ENCODE data around the gene PCSK5. TPM values are rescaled to one million over a fixed set of nuclear protein-coding genes. Genes with fewer than 3 reads are reported as not detected.

The PCSK5 gene
- polyA plus RNA-seq, 1 donor from 2014 or later, result 1.7 TPM

GRCh38 chr9:76292658-76293057 lies 402.2 kb downstream of the PCSK5 start:
- no peaks in the 10 kb centered on the region for H3K79me2 ChIP-seq (replicated peaks; ENCODE audit: insufficient read depth, low read length)
- TF ChIP-seq EP300 (conservative IDR thresholded peaks at IDR 0.05; ENCODE audit: poor library complexity, severe bottlenecking) (no peak), RAD21 (conservative IDR thresholded peaks at IDR 0.05) (no peak), SMC3 (conservative IDR thresholded peaks at IDR 0.05; ENCODE audit: poor library complexity) (no peak), EZH2 (IDR thresholded peaks at IDR 0.05; ENCODE audit: borderline replicate concordance, insufficient read depth, low read length, poor library complexity, severe bottlenecking) (no peak), POLR2AphosphoS5 (IDR thresholded peaks at IDR 0.05) (no peak), CTCF (IDR thresholded peaks at IDR 0.05; ENCODE audit: poor library complexity, severe bottlenecking) (no peak), TAF1 (IDR thresholded peaks at IDR 0.05; ENCODE audit: low read depth) (no peak), MXI1 (conservative IDR thresholded peaks at IDR 0.05; ENCODE audit: poor library complexity, severe bottlenecking) (no peak)
- TF ChIP-seq, protein P1, sequence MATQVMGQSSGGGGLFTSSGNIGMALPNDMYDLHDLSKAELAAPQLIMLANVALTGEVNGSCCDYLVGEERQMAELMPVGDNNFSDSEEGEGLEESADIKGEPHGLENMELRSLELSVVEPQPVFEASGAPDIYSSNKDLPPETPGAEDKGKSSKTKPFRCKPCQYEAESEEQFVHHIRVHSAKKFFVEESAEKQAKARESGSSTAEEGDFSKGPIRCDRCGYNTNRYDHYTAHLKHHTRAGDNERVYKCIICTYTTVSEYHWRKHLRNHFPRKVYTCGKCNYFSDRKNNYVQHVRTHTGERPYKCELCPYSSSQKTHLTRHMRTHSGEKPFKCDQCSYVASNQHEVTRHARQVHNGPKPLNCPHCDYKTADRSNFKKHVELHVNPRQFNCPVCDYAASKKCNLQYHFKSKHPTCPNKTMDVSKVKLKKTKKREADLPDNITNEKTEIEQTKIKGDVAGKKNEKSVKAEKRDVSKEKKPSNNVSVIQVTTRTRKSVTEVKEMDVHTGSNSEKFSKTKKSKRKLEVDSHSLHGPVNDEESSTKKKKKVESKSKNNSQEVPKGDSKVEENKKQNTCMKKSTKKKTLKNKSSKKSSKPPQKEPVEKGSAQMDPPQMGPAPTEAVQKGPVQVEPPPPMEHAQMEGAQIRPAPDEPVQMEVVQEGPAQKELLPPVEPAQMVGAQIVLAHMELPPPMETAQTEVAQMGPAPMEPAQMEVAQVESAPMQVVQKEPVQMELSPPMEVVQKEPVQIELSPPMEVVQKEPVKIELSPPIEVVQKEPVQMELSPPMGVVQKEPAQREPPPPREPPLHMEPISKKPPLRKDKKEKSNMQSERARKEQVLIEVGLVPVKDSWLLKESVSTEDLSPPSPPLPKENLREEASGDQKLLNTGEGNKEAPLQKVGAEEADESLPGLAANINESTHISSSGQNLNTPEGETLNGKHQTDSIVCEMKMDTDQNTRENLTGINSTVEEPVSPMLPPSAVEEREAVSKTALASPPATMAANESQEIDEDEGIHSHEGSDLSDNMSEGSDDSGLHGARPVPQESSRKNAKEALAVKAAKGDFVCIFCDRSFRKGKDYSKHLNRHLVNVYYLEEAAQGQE (IDR thresholded peaks at IDR 0.05; ENCODE audit: borderline replicate concordance), result no peak
- no peaks in the 10 kb centered on the region for H3F3A ChIP-seq (ENCODE audit: insufficient read depth, low read length, poor library complexity, severe bottlenecking)
- no peaks in the 10 kb centered on the region for H3K36me3 ChIP-seq (ENCODE audit: insufficient read depth, low read length)
- no peaks in the 10 kb centered on the region for H3K27me3 ChIP-seq (ENCODE audit: insufficient read depth, low read depth, low read length)
- no peaks in the 10 kb centered on the region for H3K9me2 ChIP-seq (ENCODE audit: insufficient read depth, low read length)
- H4K20me1 ChIP-seq (ENCODE audit: insufficient read depth), result no peaks in the 10 kb centered on the region
- H3K4me3 ChIP-seq (ENCODE audit: low read length), result no peak overlapping the region
- no peak overlapping the region for H3K9ac ChIP-seq (ENCODE audit: low read length)
- no peak overlapping the region for H3K4me2 ChIP-seq (ENCODE audit: low read length)
- H3K27ac ChIP-seq (ENCODE audit: low read length), result no peak overlapping the region
- no peak overlapping the region for H2AFZ ChIP-seq (ENCODE audit: low read depth, low read length)
- no peaks in the 10 kb centered on the region for H3K9me3 ChIP-seq (ENCODE audit: low read length)

- TF ChIP-seq RAD21 (conservative IDR thresholded peaks at IDR 0.05), result no peak
- TF ChIP-seq EP300 (conservative IDR thresholded peaks at IDR 0.05; ENCODE audit: poor library complexity, severe bottlenecking), result no peak
- TF ChIP-seq SMC3 (conservative IDR thresholded peaks at IDR 0.05; ENCODE audit: poor library complexity), result no peak
- no peak for TF ChIP-seq TAF1 (IDR thresholded peaks at IDR 0.05; ENCODE audit: low read depth)
- no peak for TF ChIP-seq CTCF (IDR thresholded peaks at IDR 0.05; ENCODE audit: poor library complexity, severe bottlenecking)
- TF ChIP-seq EZH2 (IDR thresholded peaks at IDR 0.05; ENCODE audit: borderline replicate concordance, insufficient read depth, low read length, poor library complexity, severe bottlenecking), result no peak
- TF ChIP-seq, protein P1 (IDR thresholded peaks at IDR 0.05; ENCODE audit: borderline replicate concordance), result no peak
- no peak for TF ChIP-seq POLR2AphosphoS5 (IDR thresholded peaks at IDR 0.05)
- no peak for TF ChIP-seq MXI1 (conservative IDR thresholded peaks at IDR 0.05; ENCODE audit: poor library complexity, severe bottlenecking)
- H3K9ac ChIP-seq (ENCODE audit: low read length), result no peak overlapping the region
- H3K79me2 ChIP-seq (replicated peaks; ENCODE audit: insufficient read depth, low read length), result no peaks in the 10 kb centered on the region
- H3K9me3 ChIP-seq (ENCODE audit: low read length), result no peaks in the 10 kb centered on the region
- H3K36me3 ChIP-seq (ENCODE audit: insufficient read depth, low read length), result no peaks in the 10 kb centered on the region
- H3K27me3 ChIP-seq (ENCODE audit: insufficient read depth, low read depth, low read length), result no peaks in the 10 kb centered on the region
- H3K9me2 ChIP-seq (ENCODE audit: insufficient read depth, low read length), result no peaks in the 10 kb centered on the region
- no peaks in the 10 kb centered on the region for H4K20me1 ChIP-seq (ENCODE audit: insufficient read depth)
- H3F3A ChIP-seq (ENCODE audit: insufficient read depth, low read length, poor library complexity, severe bottlenecking), result no peaks in the 10 kb centered on the region
- no peak overlapping the region for H3K4me3 ChIP-seq (ENCODE audit: low read length)
- H3K4me2 ChIP-seq (ENCODE audit: low read length), result no peak overlapping the region
- H2AFZ ChIP-seq (ENCODE audit: low read depth, low read length), result no peak overlapping the region
- no peak overlapping the region for H3K27ac ChIP-seq (ENCODE audit: low read length)
Observed at GRCh38 chr9:76294301-76294700, 403.8 kb downstream of the PCSK5 start.

Measured in neural cell (in vitro differentiated cells).